Chondrocyte (in vitro differentiated cells): Measurements from ENCODE around the gene TMEM53. TPM values are rescaled to one million over a fixed set of nuclear protein-coding genes. Genes with fewer than 3 reads are reported as not detected.

Experiments used
- DNase-seq: peaks from one replicate; pipeline ENCODE4 v3.0.0; 2021; ENCODE audit warnings: mixed read lengths, low spot score
- H3K27ac Mint-ChIP-seq: one replicate; pipeline ENCODE4 v1.8.0; 2021; ENCODE audit warnings: mild to moderate bottlenecking, moderate library complexity, mixed read lengths; ENCODE audit not compliant: unreplicated experiment
- H3K27me3 Mint-ChIP-seq: 2 replicates; pipeline ENCODE4 v1.8.0; 2021; ENCODE audit warnings: low read depth, mixed read lengths
- H3K36me3 Mint-ChIP-seq: 2 replicates; pipeline ENCODE4 v1.8.0; 2021; ENCODE audit warnings: low read depth, mixed read lengths
- H3K4me1 Mint-ChIP-seq: 2 replicates; pipeline ENCODE4 v1.8.0; 2021; ENCODE audit warnings: low read depth, mild to moderate bottlenecking, mixed read lengths
- H3K4me3 Mint-ChIP-seq: one replicate; pipeline ENCODE4 v1.8.0; 2021; ENCODE audit warnings: mild to moderate bottlenecking, moderate library complexity, mixed read lengths; ENCODE audit not compliant: unreplicated experiment
- H3K9me3 Mint-ChIP-seq: 2 replicates; pipeline ENCODE4 v1.8.0; 2021; ENCODE audit warnings: low read depth, mixed read lengths
- CTCF ChIP-seq: fragments of 200-600 bp; sonication (generic); IDR thresholded peaks from 2 replicates; pipeline ENCODE4 v1.5.0; 2021; ENCODE audit warnings: antibody characterized with exemption, mild to moderate bottlenecking, moderate library complexity
- total RNA-seq: library from RNA; stranded (reverse); gene quantifications from 3 replicates; pipeline ENCODE4 v1.2.1, GENCODE V29; 2021

TMEM53 gene
- total RNA-seq, 1 donor from 2014 or later = 5.8 TPM

GRCh38 chr1:44684525-44684924, 10.2 kb upstream of the TMEM53 start:
- no peak for TF ChIP-seq CTCF
- H3K27ac Mint-ChIP-seq = no peak overlapping the region
- H3K4me1 Mint-ChIP-seq = no peaks in the 10 kb centered on the region
- H3K4me3 Mint-ChIP-seq = no peak overlapping the region
- DNase-seq = peak; percentile 15
- H3K27me3 Mint-ChIP-seq = no peaks in the 10 kb centered on the region
- no peaks in the 10 kb centered on the region for H3K36me3 Mint-ChIP-seq
- H3K9me3 Mint-ChIP-seq = no peaks in the 10 kb centered on the region

- Mint-ChIP-seq H3K27ac (no peak overlapping the region), H3K36me3 (no peaks in the 10 kb centered on the region), H3K4me1 (no peaks in the 10 kb centered on the region), H3K4me3 (no peak overlapping the region), H3K27me3 (no peaks in the 10 kb centered on the region), H3K9me3 (no peaks in the 10 kb centered on the region)
- no peak for TF ChIP-seq CTCF
- DNase-seq = no peak
Measured at GRCh38 chr1:44682883-44683265, 8.6 kb upstream of the TMEM53 start.

GRCh38 chr1:44681905-44682882, 7.9 kb upstream of the TMEM53 start:
- no peaks in the 10 kb centered on the region for H3K4me1 Mint-ChIP-seq
- no peak overlapping the region for H3K27ac Mint-ChIP-seq
- no peak overlapping the region for H3K4me3 Mint-ChIP-seq
- H3K36me3 Mint-ChIP-seq = no peaks in the 10 kb centered on the region
- no peaks in the 10 kb centered on the region for H3K27me3 Mint-ChIP-seq
- no peaks in the 10 kb centered on the region for H3K9me3 Mint-ChIP-seq
- no peak for TF ChIP-seq CTCF
- DNase-seq = peak; percentile 30

GRCh38 chr1:44679468-44679867, 5.2 kb upstream of the TMEM53 start:
- Mint-ChIP-seq H3K27me3 (no peaks in the 10 kb centered on the region), H3K27ac (no peak overlapping the region), H3K36me3 (no peaks in the 10 kb centered on the region), H3K4me3 (no peak overlapping the region), H3K9me3 (no peaks in the 10 kb centered on the region), H3K4me1 (peaks cover 8% of the 10 kb centered on the region)
- DNase-seq = peak; percentile 5
- no peak for TF ChIP-seq CTCF

GRCh38 chr1:44678626-44679025, 4.3 kb upstream of the TMEM53 start:
- H3K27ac Mint-ChIP-seq = no peak overlapping the region
- TF ChIP-seq CTCF = no peak
- DNase-seq = peak; percentile 22
- H3K9me3 Mint-ChIP-seq = no peaks in the 10 kb centered on the region
- H3K4me1 Mint-ChIP-seq = peaks cover 11% of the 10 kb centered on the region
- no peaks in the 10 kb centered on the region for H3K36me3 Mint-ChIP-seq
- no peak overlapping the region for H3K4me3 Mint-ChIP-seq
- H3K27me3 Mint-ChIP-seq = no peaks in the 10 kb centered on the region
